ENCODE measurements around the gene TADA2A. TPM values are rescaled to one million over a fixed set of nuclear protein-coding genes. Genes with fewer than 3 reads are reported as not detected.

TADA2A gene
- total and polyA plus RNA-seq, 2 of the 8 experiments (the other 6 are each of a cell fraction or from before 2014, with no cell fraction given): 8.4 to 18.5 TPM

DNA sequence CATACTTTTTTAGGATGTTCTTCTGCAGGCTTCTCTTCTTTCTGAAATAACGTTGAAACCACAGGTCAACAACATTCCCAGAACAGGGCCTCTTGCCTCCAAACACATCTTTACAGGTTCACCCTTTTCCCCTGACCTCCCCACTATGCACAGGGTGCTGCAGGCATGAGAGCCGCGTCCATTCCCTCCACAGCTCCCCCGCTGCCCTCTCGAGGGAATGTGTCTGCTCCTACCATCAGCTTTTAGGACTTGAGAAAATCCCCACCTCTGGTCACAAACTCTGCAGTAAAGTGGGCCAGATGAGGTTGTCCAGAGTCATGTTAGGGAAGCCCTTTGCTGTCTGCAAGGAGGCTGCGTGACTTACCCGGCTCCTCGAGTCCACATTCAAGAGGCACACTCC is 113.5 kb downstream of the TADA2A start (continued):
- TF ChIP-seq RAD21 (IDR thresholded peaks at IDR 0.05 in 1 of 2, conservative IDR thresholded peaks at IDR 0.05 in 1 of 2; ENCODE audit: low read depth in 2 of 2, low read length in 2 of 2): peak in 1 of 2 experiments; percentile 18; a peak in 1 of 4 replicates
- TF ChIP-seq CBX8 (IDR thresholded peaks at IDR 0.05; ENCODE audit: borderline replicate concordance, low read depth, low read length): no peak
